Germinal center (tissue), 1 donor: ENCODE results near the gene PRKD2.
A peak's percentile ranks its signal among the peaks of the same experiment; 100 is the strongest.
"Not testable (repeated sequence)": the region's sequence is repeated elsewhere in the genome, so short reads cannot be mapped to it uniquely, and the experiment has no call there.

Experiments
- DNase-seq: peaks from one replicate; pipeline ENCODE4 v3.0.0; 2012; ENCODE audit warnings: mixed read lengths, low spot score

PRKD2 gene

DNA sequence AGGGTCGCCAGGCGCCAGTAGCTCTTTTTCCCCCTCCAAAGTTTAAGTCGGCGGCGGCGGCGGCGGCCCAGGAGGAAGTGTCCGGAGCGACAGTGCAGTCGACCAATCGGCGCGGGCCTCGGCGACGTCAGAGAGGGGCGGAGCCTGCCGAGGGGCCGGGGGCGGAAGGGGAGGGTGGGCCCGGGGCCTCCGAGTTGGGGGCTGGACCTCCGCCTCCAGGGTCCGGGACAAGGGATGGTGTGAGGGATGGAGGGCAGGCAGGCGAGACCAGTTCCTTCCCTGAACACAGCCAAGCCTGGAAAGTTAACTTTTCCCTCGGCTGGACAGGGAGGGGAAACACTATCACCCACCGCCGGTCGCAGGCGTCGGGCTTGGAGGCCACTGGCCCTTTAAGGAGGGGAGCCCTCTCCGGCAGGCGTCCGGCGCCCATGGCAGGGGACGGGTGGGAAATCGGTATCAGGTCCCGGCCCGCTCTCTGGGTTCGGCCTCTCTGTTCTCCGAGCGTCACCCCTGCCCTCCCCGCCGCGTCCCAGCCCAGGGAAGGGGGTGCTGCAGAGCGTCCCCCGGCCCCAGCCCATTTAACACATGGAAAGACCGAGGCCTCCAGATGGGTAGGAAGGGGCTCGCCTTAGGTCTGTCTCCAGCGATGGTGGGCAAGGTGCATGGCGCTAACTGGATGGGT, at the start of gene PRKD2:
PRKD2 (minus strand) TSS at position 81 of the 682 bp plus-strand sequence. CDS start 744 bp downstream, outside the sequence.
- DNase-seq = peak; percentile 94

DNA sequence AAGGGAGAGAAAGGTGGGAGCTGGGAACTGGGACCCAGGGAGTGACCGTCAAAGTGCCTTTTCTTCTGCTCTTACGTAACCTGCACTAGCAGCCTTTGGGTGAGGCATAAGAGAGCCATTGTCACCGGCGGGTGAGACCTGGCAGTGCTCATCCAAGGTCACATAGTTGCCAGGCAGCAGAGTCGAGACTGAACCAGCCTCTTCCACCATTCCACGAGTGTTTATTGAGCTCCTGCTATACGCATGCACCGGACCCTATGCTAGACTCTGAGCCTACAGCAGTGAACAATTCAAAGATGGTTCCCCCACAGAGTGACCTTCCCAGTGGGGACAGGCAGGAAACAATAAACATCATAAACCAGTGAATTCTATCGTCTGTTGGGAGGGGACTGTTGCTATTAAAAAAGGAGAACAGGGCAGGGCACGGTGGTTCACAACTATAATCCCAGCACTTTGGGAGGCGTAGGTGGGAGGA, 47.9 kb upstream of the PRKD2 start:
- no peak for DNase-seq

DNA sequence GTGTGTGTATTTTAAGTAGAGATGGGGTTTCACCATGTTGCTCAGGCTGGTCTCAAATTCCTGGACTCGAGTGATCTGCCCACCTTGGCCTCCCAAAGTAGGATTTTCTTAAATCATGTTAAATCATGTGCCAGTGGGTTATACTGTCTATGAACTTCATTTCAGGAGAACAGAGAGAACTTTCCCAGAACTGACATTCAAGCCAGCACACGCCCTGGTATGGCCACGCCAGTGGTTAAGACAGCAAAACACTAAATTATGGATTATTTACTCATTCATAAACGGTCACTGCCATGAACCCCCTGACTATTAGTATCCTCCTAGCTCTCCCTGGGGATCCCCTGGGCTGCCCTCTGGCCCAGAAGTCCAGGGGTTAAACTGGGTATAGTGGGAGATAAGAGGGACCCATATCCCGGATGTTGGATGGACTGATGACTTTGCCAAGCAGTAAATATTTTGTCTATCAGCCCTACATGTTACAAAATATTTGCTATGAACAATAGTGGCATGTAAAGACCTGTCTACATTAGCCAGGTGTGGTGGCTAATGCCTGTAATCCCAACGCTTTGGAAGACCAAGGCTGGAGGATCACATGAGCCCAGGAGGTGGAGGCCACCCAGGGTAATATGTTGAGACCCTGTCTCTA, 45.5 kb upstream of the PRKD2 start:
- DNase-seq = no peak

DNA sequence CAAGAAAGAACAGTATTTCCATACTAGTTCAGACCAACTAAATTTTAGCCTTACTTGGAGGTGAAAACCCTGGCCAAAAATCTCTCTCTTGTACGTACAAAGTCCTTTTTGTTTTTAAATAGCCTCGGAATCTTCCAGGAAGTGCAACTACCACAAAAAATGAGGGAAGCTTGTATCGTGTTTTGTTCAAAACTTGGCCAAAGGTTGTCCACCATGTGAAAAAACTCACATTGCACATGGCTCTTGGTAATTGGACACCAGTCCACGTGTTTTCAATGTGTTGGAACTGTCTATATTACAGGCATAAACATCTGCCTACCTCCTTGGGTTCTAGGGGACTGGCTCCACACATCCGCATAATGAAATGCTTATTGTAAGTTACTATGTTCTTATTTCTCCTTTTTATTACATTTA, 44.5 kb upstream of the PRKD2 start:
- DNase-seq = no peak

DNA sequence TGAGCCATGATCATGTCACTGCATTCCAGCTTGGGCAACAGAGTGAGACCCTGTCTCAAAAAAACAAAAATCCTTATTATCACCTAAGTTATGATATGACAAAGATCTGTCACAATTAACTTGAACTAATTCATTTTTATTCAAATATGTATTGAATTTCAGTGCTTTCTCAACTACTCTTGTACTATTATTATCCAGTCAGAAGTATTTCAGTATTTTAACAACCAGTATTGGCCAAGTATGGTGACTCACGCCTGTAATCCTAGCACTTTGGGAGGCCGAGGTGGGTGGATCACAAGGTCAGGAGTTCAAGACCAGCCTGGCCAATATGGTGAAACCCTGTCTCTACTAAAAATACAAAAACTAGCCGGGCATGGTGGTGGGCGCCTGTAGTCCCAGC, 44.0 kb upstream of the PRKD2 start:
- DNase-seq = not testable (repeated sequence)

DNA sequence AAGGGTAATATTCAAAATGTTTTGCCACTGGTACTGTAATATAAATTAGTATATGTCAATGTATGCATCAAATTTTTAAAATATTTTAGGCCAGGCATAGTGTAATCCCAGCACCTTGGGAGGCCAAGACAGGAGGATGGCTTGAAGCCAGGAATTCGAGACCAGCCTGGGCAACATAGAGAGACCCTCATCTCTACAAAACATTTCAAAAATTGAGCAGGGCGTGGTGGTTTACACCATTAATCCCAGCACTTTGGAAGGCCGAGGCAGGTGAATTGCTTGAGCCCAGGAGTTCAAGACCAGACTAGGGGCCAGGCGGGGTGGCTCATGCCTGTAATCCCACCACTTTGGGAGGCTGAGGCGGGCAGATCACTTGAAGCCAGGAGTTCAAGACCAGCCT, 43.4 kb upstream of the PRKD2 start:
- DNase-seq = no peak

DNA sequence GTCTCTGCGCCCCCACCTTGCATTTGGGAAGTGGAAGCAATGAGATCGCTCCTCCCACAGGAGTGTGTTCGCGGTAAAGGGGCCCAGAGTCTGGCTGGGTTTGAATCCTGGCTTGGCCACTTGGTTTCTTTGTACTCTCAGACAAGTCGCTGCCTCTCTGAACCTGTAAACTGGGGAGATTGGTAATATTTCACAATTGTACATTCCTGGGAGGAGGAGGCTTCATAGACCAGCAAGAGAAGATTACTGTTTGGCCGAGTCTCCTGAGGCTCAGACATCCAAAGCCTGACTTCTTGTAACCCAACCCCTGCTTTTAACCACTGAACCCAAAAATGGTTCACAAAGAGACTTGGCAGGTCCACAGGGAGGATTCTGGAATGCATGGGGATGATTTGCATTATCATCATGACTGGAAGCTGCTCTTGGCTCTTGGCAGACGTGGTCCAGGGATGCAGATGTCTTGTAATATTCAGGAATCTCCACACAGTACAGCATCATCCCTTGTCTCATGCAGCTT, 43.0 kb upstream of the PRKD2 start:
- DNase-seq = no peak

DNA sequence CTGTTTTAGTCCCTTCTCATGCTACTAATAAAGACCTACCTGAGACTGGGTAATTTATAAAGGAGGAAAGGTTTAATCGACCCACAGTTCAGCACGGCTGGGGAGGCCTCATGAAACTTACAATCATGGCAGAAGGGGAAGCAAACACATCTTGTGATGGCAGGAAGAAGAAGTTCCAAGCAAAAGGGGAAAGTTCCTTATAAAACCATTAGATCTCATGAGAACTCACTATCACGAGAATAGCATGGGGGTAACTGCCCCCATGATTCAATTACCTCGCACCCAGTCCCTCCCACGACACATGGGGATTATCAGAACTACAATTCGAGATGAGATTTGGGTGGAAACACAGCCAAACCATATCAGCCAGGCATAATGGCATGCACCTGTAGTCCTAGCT, 42.3 kb upstream of the PRKD2 start:
- no peak for DNase-seq

DNA sequence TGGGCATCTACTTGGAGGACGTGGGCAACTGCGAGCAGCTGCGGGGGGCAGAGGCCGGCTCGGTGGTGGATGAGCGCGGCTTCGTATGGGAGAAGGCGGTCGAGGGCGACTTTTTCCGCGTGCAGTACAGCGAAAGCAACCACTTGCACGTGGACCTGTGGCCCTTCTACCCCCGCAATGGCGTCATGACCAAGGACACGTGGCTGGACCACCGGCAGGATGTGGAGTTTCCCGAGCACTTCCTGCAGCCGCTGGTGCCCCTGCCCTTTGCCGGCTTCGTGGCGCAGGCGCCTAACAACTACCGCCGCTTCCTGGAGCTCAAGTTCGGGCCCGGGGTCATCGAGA, 39.6 kb upstream of the PRKD2 start:
- DNase-seq = no peak

DNA sequence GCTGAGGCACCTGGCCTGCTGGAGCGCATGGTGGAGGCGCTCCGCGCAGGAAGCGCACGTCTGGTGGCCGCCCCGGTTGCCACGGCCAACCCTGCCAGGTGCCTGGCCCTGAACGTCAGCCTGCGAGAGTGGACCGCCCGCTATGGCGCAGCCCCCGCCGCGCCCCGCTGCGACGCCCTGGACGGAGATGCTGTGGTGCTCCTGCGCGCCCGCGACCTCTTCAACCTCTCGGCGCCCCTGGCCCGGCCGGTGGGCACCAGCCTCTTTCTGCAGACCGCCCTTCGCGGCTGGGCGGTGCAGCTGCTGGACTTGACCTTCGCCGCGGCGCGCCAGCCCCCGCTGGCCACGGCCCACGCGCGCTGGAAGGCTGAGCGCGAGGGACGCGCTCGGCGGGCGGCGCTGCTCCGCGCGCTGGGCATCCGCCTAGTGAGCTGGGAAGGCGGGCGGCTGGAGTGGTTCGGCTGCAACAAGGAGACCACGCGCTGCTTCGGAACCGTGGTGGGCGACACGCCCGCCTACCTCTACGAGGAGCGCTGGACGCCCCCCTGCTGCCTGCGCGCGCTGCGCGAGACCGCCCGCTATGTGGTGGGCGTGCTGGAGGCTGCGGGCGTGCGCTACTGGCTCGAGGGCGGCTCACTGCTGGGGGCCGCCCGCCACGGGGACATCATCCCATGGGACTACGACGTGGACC, 39.1 kb upstream of the PRKD2 start:
- DNase-seq = no peak

DNA sequence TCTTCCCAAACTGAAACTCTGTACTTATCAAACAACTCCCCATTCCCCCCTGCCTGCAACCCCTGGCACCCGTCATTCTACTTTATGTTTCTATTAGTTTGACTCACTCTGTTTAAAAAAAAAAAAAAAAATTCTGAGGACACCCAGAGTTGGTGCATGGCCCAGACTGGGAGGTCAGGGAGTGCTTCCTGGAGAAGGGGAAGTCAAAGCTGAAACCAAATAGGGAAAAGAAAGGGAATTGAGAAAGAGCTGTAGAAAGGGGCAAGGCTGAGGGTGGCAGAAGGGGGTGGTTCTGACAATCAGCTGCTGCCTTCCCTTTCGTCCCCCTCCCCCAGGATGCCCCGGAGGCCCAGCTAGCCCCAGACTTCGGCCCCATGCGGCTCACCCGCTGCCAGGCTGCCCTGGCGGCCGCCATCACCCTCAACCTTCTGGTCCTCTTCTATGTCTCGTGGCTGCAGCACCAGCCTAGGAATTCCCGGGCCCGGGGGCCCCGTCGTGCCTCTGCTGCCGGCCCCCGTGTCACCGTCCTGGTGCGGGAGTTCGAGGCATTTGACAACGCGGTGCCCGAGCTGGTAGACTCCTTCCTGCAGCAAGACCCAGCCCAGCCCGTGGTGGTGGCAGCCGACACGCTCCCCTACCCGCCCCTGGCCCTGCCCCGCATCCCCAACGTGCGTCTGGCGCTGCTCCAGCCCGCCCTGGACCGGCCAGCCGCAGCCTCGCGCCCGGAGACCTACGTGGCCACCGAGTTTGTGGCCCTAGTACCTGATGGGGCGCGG, 38.4 kb upstream of the PRKD2 start:
- no peak for DNase-seq

DNA sequence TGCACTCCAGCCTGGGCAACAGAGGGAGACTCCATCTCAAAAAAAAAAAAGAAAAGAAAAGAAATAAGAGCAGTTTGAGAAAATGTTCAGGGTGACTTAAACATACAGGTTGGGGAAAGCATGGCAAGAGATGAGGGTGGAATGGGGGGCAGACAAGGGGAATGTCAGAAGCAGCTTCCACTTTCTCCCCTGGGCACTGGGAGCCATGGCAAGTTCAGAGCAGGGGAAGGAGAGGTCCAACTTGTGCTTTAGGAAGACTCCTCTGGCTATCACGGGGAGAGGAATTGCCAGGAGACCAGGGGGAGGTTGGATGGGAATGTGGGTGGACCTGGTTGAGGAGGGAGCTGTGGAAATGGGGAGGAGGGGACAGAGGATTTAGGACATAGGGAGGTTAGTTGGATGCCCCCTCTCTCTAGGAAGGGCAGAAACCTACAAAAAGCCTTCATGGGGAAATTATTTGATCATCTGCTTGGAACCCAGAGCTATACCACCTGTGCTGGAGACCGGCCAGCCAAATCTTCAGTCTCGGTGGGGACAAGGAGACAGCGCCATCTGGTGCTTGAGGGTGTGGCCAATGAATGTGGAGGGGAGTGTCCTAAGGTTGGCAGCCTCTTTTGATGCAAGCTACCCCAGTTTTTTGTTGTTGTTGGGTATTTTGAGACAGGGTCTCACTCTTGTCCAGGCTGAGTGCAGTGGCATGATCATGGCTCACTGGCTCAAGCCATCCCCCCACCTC, 36.7 kb upstream of the PRKD2 start:
- peak; percentile 79 for DNase-seq

DNA sequence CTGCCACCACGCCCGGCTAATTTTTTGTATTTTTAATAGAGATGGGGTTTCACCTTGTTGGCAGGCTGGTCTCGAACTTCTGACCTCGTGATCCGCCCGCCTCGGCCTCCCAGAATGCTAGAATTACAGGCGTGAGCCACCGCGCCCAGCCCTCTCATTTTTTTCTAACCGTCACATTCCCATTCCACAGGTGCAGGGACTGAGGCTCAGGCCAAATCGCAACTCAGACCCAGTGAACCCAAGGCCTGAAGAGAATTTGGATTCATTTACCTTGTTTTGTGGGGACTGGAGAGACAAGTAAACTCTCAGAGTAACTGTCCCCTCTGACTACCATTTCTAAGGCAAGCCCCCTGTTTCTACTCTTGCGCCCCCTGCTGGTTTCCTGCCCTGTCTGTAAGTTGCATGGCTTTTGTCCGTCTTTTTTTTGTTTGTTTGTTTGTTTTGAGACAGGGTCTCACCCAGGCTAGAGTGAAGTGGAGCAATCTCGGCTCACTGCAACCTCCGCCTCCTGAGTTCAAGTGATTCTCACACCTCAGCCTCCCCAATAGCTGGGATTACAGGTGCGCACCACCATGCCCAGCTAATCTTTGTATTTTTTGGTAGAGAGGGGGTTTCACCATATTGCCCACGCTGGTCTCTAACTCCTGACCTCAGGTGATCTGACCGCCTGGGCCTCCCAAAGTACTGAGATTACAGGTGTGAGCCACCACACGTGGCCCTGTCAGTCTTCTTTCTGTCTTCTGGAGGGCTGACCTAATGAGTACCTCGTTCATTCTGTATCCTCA, 31.6 kb upstream of the PRKD2 start:
- DNase-seq = peak; percentile 67

DNA sequence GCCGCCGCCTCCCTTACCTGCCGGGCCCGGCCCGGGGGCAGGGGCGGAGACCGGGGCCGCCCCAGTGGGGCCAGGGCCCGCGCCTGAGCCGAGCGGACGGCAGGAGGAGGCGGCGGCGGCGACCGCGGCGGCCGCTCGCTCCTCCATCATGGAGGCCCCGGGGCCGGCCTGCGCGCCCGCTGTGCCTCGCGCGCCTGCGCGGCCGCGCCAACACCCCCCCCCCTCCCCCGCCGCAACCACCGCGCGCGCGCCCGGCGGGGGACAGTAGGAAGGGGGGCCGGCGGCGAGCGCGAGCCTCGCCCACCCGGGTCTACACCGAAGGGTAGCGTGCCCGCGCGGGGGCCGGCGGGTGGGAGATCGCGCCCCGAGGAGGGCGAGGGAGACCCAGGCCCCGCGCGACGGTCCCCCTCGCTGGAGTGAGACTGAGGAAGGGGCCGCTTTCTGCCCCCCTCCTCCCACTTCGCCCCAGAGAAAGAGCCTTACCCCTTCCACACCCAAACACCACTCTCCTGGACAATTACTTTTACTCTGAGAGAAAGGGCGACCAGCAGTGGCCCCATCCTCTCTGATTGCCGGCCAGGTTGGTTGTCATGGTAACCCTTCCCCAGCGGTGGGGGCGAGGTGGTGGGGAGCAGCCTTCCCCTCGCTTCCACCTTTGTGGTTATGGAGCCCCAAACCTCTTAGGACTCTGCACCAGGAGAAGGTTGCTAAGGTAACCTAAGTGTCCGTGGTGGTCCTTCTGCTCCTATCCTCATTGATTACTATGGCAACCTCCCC, 29.6 kb upstream of the PRKD2 start, which contains the start of gene STRN4:
STRN4 (minus strand) TSS at position 170 of the 777 bp plus-strand sequence; CDS start at position 150, 20 bp downstream.
- DNase-seq = peak; percentile 93

DNA sequence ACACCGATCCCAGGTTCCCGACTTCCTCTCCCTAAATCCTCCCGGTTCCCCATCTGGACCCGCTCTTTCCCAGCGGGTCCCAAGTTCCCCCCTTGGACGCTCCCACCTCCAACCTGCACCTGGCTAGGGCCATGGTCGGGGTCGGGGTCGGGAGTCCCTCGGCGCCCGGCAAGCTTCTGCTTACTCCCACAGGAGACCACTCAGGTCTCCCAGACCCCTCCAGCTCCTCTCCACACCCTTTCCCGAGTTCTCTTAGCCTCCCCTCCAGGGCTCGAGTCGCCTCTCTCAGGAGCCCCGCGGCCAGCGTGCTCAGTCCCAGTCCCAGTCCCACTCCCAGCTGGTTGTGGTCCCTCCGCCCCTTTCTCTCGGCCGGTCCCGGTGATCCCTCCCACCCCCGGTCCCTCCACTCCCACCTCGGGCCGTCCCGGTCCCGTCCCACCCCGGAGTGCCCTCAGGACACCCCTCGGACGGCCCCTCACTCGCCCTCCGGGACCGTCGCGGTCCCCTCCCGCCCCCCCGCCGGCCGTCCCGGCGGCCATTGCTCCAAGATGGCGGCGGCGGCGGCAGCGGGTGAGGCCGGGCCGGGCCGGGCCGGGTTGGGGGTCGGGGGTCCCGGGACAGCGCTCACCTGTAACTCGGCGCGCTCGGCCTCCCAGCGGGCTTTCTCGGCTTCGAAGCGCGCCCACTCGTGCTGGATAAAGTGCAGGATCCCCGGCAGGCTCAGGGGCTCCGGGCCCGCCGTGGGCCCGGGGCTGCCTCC, 28.8 kb upstream of the PRKD2 start, which contains the start of gene FKRP:
FKRP (plus strand) TSS at position 537 of the 760 bp plus-strand sequence. CDS start 9,394 bp downstream, outside the sequence.
- peak; percentile 66 for DNase-seq

DNA sequence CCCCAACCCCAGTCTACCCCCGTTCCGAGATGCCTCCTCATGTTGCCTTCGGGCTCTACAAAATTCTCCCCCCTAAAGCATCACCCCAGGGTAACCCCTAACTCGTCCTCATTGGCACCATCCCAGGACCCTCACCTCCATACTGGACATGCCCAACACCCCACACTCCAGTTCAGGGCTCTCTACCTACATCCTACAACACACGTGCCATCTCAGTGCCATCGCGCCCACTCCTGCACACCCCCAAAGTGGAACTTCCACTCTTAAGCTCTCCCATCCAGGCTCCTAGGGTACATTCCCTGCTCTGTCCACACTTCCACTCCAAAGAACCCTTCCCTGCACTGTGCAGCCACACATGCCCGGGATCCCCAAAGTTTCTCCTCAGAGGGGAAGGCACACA, 28.1 kb upstream of the PRKD2 start:
- DNase-seq = no peak

DNA sequence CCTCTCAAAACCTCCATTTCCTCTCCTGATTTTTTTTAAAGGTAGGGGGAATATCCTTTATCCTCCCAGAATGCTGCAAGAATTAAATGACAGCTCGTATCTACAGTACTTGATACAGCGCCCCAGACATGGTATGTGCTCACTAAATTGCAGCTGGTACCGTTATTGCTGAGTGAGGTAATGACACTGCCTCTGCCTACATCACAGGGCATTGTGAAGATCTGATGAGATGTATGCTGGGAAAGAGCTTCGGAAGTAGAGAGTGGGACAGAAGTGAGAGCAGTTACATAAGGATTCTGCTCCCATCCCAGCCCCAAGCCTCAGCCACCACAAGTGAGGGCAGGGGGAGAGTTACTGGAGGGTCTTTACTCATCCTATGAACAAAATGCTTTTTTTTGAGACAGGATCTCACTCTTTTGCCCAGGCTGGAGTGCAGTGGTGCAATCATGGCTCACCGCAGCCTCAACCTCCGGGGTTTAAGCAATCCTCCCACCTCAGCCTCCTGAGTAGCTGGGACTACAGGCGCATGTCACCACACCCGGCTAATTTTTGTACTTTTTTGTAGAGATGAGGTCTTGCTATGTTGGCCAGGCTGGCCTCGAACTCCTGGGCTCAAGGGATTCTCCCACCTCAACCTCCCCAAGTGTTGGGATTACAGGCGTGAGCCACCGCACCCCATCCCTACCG, 27.2 kb upstream of the PRKD2 start:
- DNase-seq = no peak

DNA sequence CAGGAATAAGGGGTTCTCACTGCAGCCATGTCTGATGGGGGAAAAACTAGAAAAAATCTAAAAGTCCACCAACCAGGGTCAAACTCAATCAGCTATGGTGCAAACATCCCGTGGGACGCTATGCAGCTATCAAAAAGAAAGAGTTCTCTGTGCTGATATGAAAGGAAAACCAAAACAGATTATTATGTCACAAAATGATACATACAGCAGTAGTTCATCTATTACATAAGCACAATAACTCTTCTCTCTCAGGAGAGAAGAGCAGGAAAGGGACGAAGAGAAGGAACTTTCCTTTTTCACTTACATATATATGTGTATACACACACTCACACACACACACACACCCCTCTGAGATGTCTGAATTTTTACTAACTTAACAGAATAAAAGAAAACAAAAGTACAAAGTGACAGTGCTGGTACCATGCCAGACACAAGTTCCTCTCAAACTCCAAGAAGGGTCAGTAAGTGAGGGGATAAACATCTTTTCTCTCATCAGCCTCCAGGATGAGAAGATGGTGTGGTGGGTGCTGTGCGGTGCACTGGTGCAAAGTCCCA, 26.1 kb upstream of the PRKD2 start:
- DNase-seq = no peak
